KMS-11 (cell line): ENCODE results near the gene CYP2E1.
"Not testable (repeated sequence)": the region's sequence is repeated elsewhere in the genome, so short reads cannot be mapped to it uniquely, and the experiment has no call there.

ENCODE experiments used
- H2AFZ ChIP-seq: fragments of 200-600 bp; sonication (generic); 2 replicates; pipeline ENCODE4 v1.6.1; 2016; ENCODE audit warnings: antibody characterized with exemption, mixed run types, low read depth
- H3K27ac ChIP-seq: fragments of 200-600 bp; sonication (generic); 2 replicates; pipeline ENCODE4 v1.6.1; 2016; ENCODE audit warnings: mild to moderate bottlenecking, mixed run types
- H3K27me3 ChIP-seq: fragments of 200-600 bp; sonication (generic); 2 replicates; pipeline ENCODE4 v1.6.1; 2017; ENCODE audit warnings: mild to moderate bottlenecking, low read depth, mixed run types, moderate library complexity; ENCODE audit not compliant: insufficient read depth
- H3K36me3 ChIP-seq: fragments of 200-600 bp; sonication (generic); 2 replicates; pipeline ENCODE4 v1.6.1; 2017; ENCODE audit warnings: mild to moderate bottlenecking, mixed run types; ENCODE audit not compliant: insufficient read depth
- H3K4me1 ChIP-seq: fragments of 200-600 bp; sonication (generic); 2 replicates; pipeline ENCODE4 v1.6.1; 2016; ENCODE audit warnings: mild to moderate bottlenecking, low read depth, mixed run types; ENCODE audit not compliant: poor library complexity, severe bottlenecking
- H3K4me2 ChIP-seq: fragments of 200-600 bp; sonication (generic); 2 replicates; pipeline ENCODE4 v1.7.0; 2016; ENCODE audit warnings: mild to moderate bottlenecking, mixed run types
- H3K4me3 ChIP-seq: fragments of 200-600 bp; sonication (generic); IDR thresholded peaks from 2 replicates; pipeline ENCODE4 v1.6.1; 2017; ENCODE audit warnings: low read depth, low read length, mixed read lengths; ENCODE audit not compliant: insufficient read depth
- H3K79me2 ChIP-seq: fragments of 200-600 bp; sonication (generic); 2 replicates; pipeline ENCODE4 v1.6.1; 2016; ENCODE audit warnings: low read depth, mixed run types; ENCODE audit not compliant: insufficient read depth
- H3K9ac ChIP-seq: fragments of 200-600 bp; sonication (generic); 2 replicates; pipeline ENCODE4 v1.6.1; 2016; ENCODE audit warnings: mild to moderate bottlenecking, mixed run types
- H4K20me1 ChIP-seq: fragments of 200-600 bp; sonication (generic); 2 replicates; pipeline ENCODE4 v1.6.1; 2016; ENCODE audit warnings: mild to moderate bottlenecking, mixed run types; ENCODE audit not compliant: insufficient read depth
- TF ChIP-seq, protein P1 (sequence below): fragments of 200-600 bp; sonication (generic); conservative IDR thresholded peaks from 2 replicates; pipeline ENCODE4 v1.6.1; 2017; ENCODE audit warnings: low read depth, mild to moderate bottlenecking, antibody characterized with exemption, low read length, moderate library complexity, mixed read lengths

Gene CYP2E1

DNA sequence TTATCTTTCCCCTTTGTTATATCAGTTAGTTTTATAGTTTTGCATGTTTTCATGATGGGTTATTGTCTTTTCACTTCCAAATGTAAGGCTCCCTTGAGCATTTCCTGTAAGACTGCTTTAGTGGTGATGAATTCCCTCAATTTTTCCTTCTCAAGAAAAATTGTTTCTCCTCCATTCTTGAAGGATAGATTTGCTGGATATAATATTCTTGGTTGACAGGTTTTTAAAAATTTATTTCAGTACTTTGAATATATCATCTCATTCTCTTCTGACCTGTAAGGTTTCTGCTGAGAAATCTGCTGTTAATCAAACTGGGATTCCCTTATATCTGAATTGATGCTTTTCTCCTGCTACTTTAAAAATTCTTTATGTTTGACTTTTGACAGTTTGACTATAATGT is 40.1 kb upstream of the CYP2E1 start:
- H3K4me3 ChIP-seq = no peak overlapping the region
- no peak overlapping the region for H3K4me2 ChIP-seq
- no peaks in the 10 kb centered on the region for H3K36me3 ChIP-seq
- H3K27me3 ChIP-seq = peaks cover 8% of the 10 kb centered on the region; the same call in 1 of the 2 replicates
- no peak overlapping the region for H2AFZ ChIP-seq
- no peaks in the 10 kb centered on the region for H4K20me1 ChIP-seq
- no peak overlapping the region for H3K9ac ChIP-seq
- H3K27ac ChIP-seq = no peak overlapping the region
- H3K4me1 ChIP-seq = peaks cover 17% of the 10 kb centered on the region
- TF ChIP-seq, protein P1, sequence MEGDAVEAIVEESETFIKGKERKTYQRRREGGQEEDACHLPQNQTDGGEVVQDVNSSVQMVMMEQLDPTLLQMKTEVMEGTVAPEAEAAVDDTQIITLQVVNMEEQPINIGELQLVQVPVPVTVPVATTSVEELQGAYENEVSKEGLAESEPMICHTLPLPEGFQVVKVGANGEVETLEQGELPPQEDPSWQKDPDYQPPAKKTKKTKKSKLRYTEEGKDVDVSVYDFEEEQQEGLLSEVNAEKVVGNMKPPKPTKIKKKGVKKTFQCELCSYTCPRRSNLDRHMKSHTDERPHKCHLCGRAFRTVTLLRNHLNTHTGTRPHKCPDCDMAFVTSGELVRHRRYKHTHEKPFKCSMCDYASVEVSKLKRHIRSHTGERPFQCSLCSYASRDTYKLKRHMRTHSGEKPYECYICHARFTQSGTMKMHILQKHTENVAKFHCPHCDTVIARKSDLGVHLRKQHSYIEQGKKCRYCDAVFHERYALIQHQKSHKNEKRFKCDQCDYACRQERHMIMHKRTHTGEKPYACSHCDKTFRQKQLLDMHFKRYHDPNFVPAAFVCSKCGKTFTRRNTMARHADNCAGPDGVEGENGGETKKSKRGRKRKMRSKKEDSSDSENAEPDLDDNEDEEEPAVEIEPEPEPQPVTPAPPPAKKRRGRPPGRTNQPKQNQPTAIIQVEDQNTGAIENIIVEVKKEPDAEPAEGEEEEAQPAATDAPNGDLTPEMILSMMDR = no peak
- no peaks in the 10 kb centered on the region for H3K79me2 ChIP-seq

DNA sequence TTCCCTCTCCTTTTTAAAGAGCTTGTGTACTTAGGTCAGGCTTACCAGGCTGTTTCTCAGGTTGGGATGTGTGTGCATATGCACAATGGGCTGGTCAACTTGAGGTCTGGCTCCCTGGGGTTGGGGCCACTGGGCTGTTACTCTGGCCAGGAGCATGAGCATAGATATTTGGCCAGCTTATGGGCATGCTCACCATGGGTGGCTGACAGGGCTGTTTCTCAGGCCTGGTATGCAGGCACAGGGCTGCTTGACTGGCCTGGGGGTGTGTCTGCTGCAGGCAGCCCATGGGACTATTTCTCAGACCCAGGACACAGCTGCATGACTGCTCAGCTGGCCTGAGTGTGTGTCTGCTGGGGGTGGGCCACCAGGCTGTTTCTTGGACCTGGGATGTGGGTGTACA is 38.8 kb upstream of the CYP2E1 start:
- Histone ChIP-seq H3K4me3 (no peak overlapping the region), H3K9ac (no peak overlapping the region), H3K4me2 (no peak overlapping the region), H3K4me1 (peaks cover 17% of the 10 kb centered on the region), H3K27me3 (peaks cover 6% of the 10 kb centered on the region; the same call in 1 of the 2 replicates), H3K27ac (no peak overlapping the region), H3K36me3 (no peaks in the 10 kb centered on the region), H2AFZ (no peak overlapping the region), H3K79me2 (no peaks in the 10 kb centered on the region), H4K20me1 (no peaks in the 10 kb centered on the region)
- TF ChIP-seq, protein P1 = no peak

DNA sequence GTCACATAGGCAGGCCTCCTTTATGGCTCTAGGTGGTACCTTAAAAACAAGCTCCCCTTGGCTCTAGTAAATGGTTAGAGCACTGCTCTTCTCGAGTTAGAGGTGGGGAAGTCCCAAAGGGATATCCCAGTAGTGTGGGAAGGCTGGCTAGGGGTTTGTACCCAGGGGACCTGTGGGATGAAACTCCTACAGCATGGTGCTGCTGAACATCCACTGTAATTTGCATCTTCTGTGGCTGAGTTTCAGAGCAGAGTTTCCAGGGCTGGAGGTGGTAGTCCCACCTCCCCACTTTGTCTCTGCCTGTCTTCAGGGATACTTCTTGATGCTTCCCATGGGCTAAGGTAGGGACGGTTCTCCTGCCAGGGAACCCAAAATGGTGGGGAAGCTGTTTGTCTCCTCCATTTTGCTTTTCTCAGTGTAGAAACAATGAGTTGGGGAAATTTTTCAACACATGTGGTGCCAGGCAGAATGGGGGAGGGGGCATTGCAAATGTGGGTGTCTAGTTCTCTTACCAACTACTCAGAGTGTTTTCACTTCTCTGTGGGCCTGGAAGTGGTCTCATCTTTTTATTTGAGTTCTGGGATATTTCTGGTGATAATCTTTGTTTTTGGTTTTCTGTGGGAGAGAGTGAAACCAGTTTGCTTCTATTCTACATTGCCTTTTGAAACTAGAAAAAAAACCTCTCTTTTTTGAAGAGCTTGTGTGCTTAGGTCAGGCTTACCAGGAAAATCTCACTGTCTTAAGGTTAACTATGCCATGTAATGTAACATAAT is 37.2 kb upstream of the CYP2E1 start:
- Histone ChIP-seq H3K27me3 (peaks cover under 1% of the 10 kb centered on the region; the same call in 1 of the 2 replicates), H4K20me1 (no peaks in the 10 kb centered on the region), H3K9ac (peak overlapping the region; percentile 13; the same call in 1 of the 2 replicates), H3K4me3 (no peak overlapping the region), H3K79me2 (no peaks in the 10 kb centered on the region), H3K4me1 (peaks cover 17% of the 10 kb centered on the region), H2AFZ (no peak overlapping the region), H3K27ac (peak overlapping the region; percentile 60; the same call in 1 of the 2 replicates), H3K4me2 (peak overlapping the region; percentile 21; the same call in 1 of the 2 replicates), H3K36me3 (no peaks in the 10 kb centered on the region)
- TF ChIP-seq, protein P1 = no peak

DNA sequence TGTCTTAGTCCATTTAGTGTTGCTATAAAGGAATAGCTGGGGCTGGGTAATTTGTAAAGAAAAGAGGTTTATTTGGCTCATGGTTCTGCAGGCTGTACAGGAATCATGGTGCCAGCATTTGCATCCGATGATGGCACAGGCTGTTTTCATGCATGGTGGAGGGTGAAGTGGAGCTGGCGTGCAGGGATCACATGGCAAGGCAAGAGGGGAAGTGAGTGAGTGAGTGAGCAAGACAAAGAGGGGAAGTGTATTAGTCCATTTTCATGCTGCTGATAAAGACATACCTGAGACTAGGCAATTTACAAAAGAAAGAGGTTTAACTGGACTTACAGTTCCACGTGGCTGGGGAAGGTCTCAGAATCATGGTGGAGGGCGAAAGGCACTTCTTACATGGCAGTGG is 33.6 kb upstream of the CYP2E1 start:
- H3K4me1 ChIP-seq = peaks cover 17% of the 10 kb centered on the region
- not testable (repeated sequence) for H3K9ac ChIP-seq, H3K4me2 ChIP-seq, H3K79me2 ChIP-seq, H3K27ac ChIP-seq, H4K20me1 ChIP-seq, H3K27me3 ChIP-seq, H2AFZ ChIP-seq, H3K36me3 ChIP-seq, H3K4me3 ChIP-seq

DNA sequence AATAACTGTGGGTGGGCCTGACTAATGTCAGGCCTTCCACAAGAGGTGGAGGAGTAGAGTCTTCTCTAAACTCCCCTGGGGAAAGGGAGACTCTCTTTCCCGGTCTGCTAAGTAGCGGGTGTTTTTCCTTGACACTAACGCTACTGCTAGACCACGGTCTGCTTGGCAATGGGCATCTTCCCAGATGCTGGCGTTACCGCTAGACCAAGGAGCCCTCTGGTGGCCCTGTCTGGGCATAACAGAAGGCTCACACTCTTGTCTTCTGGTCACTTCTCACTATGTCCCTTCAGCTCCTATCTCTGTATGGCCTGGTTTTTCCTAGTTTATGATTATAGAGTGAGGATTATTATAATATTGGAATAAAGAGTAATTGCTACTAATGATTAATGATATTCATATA is 29.8 kb upstream of the CYP2E1 start:
- H3K4me1 ChIP-seq, H3K27ac ChIP-seq, H3K4me3 ChIP-seq, H3K9ac ChIP-seq, H2AFZ ChIP-seq, H3K4me2 ChIP-seq, H4K20me1 ChIP-seq, H3K36me3 ChIP-seq, H3K79me2 ChIP-seq, H3K27me3 ChIP-seq: not testable (repeated sequence)
- TF ChIP-seq, protein P1 = peak; percentile 31

DNA sequence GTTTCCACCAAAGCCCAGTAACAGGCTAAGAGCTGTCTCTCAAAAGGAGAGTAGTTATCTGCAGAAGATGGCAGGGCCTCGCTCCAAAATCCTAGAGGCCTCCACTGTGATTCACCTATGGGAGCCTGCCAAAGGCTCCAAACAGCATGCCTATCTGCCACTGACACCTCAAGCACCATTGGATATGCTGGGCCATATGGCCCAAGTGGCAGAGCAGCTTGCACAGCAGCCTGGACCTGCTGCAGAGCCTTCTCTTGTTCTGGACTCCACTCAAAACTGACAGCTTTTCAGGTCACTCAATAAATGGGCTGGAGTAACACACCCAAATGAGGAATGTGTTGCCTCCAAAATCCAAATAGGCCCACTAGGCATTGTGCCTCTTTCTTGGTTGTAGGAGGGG is 28.0 kb upstream of the CYP2E1 start:
- H4K20me1 ChIP-seq, H3K27me3 ChIP-seq, H3K36me3 ChIP-seq, H3K4me1 ChIP-seq, H3K4me2 ChIP-seq, H3K9ac ChIP-seq, H2AFZ ChIP-seq, H3K4me3 ChIP-seq, H3K79me2 ChIP-seq, H3K27ac ChIP-seq: not testable (repeated sequence)

DNA sequence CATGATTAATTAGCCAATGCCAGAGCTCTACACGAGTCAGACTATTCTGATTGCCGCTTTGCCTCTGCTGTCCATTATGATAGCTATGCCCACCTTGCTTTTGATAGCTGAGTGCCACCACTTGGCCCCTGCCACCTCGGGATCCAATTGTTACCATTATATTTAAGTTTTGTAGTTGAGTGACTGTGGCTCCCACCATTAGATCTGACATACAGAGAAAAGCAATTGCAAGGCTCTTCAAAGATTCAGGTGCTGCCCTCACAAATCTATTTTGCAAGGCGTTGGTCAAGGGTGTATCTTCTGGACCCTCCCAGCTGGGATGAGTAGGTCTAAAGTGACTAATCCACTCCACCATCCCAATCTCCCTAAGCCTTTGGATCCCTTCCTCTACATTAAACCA is 26.3 kb upstream of the CYP2E1 start:
- not testable (repeated sequence) for H4K20me1 ChIP-seq, H3K27ac ChIP-seq, H3K9ac ChIP-seq, H3K4me1 ChIP-seq, H2AFZ ChIP-seq, H3K27me3 ChIP-seq, H3K4me3 ChIP-seq, H3K4me2 ChIP-seq, H3K79me2 ChIP-seq, H3K36me3 ChIP-seq
